Measurements from ENCODE around the gene PROSER2.
A peak's percentile ranks its signal among the peaks of the same experiment; 100 is the strongest.

Gene PROSER2

DNA sequence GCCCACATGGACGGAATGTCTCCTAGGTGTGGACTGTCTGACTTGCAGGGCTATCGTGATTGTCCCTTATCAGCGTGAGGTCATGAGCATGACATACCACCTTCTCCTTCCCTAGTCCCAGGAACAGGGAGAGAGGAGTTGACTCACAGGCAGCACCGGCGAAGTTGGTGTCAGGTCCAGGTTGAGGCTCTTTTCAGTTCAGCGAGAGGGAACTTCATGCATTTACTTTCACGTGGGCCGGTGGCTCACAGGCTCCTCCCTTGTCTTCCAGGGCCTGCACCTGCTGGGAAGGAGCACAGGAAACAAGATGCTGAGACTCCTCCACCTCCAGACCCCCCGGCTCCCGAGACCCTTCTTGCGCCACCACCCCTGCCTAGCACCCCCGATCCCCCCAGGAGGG, 46.1 kb downstream of the PROSER2 start:
- no peak for DNase-seq (ENCODE audit: low spot score)

DNA sequence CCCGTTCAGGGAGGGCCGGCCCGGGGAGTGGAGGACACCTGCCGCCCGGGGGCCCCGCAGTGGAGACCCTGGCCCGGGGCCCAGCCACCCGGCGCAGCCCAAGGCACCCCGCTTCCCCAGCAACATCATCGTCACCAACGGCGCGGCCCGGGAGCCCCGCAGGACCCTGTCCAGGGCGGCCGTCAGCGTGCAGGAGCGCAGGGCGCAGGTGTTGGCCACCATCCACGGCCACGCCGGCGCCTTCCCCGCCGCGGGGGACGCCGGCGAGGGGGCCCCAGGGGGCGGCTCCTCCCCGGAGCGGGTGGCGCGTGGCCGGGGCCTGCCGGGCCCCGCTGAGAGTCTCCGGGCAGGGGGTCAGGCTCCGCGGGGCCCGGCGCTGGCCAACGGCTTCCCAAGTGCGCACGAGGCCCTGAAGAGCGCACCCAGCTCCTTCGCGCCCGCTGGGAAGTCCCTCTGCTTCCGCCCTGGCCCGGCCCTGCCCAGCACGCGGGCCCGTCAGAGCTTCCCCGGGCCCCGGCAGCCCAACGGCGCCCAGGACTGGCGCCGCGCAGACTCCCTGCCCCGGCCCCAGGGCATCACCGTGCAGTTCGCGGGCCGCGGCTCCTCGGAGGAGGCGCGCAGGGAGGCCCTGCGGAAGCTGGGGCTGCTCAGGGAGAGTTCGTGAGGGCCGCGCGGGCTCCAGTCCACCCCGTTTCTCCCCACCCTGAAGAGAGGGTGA, 46.7 kb downstream of the PROSER2 start:
- DNase-seq (ENCODE audit: low spot score), result no peak

DNA sequence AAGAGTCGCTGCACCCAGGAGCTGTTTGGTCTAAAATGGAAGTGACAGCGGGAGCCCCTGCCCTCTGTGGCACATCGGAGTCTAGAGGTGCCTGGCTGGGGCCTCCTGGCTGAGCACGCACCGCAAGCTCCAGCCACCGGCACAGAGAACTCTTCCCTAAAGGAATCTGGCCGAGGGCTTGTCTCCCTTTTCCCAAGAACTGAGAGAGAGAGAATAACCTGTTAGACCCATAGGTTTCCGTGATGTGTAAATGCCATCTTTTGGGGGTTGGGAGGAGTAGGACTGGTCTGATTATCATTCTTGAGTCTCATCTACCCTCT, 47.3 kb downstream of the PROSER2 start:
- DNase-seq (ENCODE audit: low spot score), result no peak

DNA sequence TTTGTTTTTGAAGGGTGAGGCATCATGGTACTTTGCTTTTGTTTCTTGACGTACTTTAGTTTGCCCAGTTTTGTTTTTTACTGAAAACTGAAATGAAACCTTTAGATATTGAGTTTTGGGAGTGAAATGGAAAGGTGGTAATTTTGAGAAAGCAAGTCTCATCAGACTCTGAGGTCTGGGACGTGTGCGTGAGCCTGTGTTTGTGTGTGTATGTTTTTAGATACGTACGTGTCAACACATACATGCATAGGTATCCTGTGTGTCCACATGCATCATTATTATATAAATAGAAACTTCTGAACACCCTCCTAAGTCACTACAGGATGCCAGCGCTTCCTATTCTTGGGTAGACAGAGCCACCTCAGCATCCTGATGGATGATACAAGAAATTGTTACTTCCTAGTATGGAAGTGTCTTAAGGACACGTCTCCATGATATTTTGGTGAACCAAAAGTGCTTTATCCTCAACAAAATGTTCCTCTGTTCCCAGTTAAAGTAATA, 47.8 kb downstream of the PROSER2 start:
- DNase-seq (ENCODE audit: low spot score), result no peak

DNA sequence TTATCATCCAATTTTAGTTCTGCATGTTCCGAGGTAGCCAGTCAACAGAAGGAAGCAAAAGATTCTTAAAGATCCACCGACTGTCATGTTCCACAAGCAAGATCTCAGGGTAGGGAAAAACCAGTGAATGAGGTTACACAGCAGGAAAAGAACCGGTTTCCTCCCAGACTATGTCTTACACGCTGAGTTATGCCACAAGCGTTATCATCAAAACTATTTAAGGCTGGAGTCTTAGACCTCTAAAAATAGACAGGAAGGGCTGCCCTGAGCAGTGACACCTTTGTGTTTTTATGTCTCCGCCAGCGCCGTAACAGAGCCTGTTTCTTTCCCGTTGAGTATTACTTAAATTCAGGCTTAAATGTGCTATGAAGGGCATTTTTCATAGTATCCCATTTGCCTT, 48.3 kb downstream of the PROSER2 start:
- no peak for DNase-seq (ENCODE audit: low spot score)

DNA sequence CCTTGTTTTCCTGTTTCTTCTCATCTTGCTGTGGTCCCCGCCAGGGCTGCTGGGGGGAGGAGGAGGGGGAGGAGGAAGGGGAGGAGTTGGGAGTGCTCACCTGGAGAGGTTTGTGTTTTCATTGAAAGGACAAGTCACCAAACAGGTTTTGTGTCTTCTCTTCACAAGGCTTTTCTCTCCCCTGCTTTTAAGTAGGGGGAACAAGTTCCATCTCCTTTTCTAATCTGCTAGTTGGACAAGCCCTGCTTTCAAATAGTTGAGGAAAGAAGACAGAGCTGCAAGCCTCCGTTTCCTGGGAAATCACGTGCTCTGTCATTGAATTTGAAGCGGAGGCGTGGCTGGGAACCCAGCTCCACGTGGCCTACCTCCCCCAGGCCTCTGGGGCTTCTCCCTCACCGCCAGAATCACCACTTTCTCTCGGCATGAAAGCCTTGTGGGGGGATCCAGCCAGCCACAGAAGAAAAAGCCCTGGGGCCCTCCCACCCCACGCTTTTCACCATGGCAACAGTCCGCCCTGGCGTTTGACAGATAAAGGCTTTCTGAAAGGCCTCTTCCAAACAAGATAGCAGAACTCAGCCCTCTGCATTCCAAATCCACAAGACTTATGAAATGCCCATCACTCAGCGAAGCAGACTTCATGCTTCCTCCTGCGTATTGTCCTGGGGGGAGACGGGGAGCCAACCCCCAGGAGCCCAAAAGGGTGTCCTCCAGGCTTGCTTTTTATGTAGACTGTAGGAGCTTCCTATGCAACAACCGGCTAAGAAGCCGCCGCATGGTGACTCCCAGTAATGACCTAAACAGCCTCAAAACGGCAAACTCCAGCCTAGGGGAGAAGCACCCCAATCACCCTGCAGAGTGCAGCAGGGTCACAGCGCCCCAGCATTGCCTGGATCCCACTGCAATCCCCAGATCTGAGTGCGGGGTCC, 51.7 kb downstream of the PROSER2 start:
- DNase-seq (ENCODE audit: low spot score), result peak; percentile 73

DNA sequence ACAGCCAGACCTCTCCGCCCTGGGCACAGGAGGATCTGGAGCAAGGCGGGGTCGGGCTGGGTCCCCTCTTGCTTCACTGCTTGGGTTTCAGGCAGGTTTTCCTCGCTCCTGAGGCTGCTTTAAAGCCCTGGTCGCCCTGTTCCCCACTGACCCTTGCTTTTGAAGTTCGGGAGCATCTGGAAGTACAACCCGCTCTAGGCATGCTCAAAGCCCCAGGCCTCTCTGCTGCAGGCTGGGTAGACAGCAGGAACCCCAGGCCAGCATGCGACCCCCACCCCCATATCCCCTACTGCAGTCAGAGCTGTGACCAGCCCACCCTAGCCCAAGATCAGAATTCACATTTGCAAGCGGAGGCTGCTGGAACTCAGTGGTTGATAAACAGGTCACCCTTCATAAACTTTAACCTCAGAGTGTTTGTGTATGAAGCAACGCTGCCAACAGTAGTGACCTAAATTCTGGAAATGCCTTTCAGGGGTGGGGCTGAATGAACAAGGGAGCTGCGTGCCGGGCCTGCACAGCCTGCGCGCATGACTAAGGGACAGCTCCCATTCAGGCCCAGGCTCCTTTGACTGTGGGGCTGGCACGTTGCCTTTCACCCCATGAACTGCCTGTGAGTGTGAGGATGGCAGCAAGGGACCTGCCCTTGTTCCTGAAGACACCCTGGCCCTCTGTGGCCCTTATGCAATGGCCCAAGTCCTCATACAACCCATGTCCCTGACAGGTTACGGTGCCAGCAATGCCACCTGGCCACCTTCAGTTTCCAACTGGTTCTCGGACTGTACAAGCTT, 52.5 kb downstream of the PROSER2 start:
- DNase-seq (ENCODE audit: low spot score), result peak; percentile 54

DNA sequence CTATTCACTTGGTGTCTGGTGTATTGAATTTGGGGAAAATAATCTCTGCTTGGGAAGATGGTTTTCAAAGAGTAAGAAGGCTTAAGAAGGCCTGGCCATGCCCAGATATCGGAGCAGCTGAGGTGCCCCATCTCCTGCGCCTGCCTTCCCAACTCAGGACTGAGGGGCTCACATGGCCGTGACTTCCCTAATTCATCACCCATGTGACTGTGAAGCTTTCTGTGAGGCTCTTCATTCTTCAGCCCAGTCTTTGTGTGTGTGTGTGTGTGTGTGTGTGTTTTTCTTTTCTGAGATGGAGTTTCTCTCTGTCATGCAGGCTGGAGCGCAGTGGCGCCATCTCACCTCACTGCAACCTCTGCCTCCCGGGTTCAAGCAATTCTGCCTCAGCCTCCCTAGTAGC, 53.2 kb downstream of the PROSER2 start:
- DNase-seq (ENCODE audit: low spot score), result no peak

DNA sequence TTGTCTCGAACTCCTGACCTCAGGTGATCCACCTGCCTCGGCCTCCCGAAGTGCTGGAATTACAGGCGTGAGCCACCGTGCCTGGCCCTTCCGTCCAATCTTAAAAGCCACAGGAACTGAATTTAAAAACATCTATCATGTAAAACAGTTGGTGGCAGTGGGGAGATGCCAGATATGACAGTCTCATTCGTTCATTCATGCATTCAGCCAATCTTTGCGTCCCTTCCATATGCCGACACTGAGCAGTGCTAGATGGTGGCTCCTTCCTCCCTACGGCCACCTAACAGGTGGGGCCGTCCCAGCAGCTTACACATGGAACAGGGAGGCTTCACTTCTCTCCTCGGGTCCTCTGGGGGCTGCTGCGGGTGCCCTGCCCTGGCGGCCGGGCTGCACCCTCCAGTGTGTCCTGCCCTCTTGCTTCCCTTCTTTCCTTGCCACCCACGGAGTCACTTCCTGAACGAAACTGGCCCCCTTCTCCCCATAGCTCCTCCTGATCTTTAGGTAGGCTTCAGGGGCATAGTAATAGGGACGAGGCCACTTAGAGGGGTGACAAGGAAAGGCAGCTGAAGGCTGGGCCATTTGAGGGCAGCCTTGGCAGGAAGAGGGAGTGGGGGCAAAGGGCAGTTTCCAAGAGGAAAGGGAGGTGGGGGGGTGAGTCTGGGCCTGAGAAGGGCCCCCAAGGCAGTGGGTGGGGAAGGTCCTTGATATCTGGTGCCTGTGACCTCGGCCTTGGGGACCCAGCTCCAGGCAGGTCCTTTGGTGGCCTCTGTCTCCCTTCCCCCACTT, 53.8 kb downstream of the PROSER2 start:
- no peak for DNase-seq (ENCODE audit: low spot score)

DNA sequence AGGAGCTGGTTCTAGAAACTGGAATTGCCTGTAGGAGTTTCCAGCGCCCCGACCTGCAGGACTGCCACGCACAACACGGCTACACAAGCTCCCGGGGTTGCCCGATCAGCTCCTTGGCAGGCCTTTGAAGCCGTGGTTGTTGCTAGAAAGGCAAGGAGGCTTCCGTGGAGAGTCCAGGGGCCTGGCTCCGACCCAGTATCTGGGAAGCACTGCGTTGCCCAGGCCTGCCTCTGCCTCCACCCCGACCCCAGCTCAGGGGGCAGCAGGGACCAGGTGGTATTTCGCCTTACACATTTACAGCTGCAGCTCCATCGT, 54.4 kb downstream of the PROSER2 start:
- DNase-seq (ENCODE audit: low spot score), result no peak

DNA sequence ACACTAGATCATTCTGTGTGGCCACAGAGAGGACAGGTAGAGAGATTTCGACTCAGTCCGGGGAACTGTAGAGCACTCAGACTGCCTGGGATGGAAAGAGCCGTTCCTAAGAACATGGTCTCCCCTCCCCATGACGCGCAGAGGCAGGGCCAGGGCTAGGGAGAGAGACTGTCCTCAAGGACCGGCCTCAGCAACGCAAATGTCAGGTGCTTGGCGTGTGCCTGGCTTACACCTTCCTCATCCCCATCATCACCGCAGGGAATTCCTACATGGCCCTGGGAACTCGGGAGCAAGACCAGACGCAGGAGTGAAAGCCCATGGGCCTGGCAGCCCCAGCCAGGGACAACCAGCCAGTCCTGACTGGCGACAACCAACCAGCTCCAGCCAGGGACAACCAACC, 55.6 kb downstream of the PROSER2 start:
- no peak for DNase-seq (ENCODE audit: low spot score)

DNA sequence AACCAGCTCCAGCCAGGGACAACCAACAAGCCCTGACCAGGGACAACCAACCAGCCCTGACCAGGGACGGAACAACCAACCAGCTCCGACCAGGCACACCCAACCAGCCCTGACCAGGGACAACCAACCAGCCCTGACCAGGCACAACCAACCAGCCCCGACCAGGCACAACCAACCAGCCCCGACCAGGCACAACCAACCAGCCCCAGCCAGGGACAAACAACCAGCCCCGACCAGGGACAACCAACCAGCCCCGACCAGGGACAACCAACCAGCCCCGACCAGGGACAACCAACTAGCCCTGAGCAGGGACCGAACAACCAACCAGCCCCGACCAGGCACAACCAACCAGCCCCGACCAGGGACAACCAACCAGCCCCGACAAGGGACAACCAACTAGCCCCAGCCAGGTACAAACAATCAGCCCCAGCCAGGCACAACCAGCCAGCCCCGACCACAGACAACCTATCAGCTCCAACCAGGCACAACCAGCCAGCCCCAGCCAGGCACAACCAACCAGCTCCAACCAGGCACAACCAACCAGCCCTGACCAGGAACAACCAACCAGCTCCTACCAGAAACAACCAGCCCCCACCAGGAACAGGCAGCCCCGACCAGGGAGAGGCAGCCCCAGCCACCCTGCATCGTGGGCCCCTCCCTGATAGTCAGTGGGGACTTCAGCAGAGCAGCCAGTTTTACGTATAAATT, 56.4 kb downstream of the PROSER2 start:
- DNase-seq (ENCODE audit: low spot score), result no peak

DNA sequence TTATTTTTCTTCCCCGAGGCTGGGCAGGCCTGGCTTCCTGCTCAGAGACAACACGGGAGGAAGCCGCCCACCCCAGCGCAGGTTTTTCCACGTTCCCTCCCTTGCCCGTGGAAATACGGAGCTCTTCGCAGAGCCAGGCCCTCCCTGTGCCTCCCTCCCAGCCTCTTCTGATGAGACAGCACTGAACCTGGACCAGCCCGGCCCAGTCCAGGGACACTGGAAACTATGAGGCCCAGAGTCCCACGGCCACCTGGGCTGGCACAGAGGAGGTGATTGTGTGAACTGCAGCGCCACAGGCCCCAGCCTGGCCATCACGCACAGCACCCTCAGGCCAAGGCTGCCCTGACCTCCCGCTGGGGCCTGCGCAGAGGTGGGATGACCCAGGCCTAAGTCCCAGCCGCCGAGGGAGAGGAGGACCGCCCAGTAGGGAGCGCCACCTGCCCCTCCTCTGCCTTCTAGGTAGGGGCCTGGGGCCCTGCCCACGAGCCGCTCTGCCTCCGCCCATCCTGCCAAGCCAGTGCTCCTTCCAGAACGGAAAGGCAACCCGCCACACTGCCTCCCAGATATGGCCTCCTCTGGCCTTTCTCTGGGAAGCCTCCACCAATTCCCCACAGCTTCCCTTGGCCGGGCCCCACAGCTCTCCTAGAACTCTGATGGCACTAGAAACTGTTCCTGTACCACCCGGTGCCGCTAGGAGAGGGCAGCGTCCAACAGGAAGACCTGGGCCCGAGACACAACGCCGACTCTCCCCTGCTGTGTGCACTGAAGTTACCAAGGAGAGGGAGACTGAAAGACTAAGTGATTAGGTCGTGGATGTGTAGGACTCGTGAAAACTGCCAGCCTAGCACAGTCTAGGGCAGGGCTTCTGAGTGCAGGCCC, 57.2 kb downstream of the PROSER2 start:
- DNase-seq (ENCODE audit: low spot score), result no peak

DNA sequence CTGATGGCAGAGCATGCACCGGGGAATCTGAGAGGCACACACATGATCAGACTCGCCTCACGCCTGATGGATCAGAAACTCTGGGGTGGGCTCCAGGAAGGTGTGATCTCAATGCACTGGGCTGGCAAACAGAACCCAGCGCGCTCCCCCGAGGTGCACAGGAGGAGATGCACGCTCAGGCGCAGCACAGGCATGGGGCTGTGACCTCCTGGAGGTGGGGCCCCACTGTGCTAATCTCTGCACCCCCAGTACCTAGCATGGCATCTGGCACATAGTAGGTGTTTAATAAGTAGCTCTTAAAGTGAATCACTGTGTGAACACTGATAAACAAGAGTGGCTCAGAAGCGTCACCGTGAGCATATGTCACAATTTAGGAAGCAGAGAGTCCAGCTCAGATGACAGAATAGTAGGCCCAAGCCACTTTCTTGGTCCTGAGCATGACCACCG, 57.9 kb downstream of the PROSER2 start:
- DNase-seq (ENCODE audit: low spot score), result no peak

DNA sequence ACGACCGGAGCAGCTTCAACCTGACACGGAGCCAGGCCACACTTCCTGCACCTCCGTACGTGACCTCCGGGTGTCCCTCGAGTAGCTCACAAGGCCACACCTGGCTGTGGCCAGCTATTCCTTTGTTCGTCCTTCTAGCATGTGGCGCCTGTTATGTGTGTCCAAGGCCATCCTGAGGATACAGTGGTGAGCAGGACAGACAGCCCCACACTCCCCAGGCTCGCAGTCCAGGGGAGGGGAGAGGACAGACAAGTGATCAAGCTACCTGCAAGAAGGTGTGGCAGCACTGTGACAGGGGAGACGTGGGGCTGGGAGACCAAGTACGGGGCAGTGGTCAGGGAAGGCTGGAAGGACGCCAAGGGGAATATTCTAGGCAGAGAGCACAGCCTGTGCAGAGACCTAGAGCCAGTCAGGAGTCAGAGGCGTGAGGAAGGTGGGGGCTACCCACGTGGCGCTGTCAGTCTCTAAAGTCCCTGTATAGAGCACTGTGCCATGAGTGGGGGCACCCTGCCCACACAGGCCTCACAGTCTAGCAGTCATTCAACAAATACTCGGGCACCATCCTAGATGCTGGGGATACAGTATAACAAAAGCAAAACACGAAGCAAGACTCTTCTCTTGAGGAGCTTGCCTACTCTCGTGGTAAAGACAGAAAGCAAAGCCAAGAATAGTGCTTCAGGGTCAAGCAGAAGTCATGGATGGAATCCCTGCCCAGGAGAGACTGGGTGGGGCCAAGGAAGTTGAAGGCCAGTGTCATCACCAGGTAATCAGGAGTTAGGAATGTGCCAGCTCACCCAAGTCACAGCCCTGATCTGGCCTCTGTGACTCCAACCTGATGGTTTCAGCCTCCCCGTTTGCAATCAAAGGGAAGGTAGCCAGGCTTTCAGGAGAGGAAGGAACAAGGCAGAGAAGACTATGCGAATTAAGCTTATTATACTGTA, 58.6 kb downstream of the PROSER2 start:
- DNase-seq (ENCODE audit: low spot score), result no peak

DNA sequence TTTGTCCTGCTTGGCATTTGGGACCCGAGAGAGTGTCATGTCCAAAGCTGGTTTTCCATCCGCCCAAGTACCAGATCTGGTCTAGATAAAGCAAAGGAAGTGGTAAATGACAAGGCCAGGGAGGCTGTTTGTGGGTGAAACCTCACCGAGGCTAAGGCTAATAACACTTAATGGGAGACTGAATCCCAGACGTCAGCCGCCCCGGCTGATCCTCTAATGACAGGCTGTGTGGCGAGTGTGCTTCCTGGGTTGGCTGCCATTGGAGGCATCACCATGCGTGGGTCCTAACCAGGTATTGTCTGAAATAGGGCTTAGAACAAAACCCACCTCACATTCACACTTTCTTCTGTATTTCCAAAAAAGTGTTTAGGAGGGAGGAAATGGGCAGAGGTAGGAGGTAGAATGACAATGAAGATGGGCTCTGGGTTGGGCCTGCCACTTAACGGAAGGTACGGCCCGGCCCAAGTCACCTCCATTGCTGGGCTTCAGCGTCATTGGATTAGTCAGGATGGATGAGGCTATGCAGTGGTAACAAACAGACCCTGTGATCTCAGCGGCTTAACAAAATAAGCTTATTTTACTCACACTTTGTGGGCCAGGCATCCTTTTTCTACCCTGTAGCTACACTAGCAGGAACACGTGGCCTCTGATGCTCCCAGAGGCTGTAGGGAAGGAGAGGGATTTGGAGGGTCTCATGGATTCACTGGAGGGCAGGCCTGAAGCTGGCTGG, 59.7 kb downstream of the PROSER2 start:
- DNase-seq (ENCODE audit: low spot score), result no peak

DNA sequence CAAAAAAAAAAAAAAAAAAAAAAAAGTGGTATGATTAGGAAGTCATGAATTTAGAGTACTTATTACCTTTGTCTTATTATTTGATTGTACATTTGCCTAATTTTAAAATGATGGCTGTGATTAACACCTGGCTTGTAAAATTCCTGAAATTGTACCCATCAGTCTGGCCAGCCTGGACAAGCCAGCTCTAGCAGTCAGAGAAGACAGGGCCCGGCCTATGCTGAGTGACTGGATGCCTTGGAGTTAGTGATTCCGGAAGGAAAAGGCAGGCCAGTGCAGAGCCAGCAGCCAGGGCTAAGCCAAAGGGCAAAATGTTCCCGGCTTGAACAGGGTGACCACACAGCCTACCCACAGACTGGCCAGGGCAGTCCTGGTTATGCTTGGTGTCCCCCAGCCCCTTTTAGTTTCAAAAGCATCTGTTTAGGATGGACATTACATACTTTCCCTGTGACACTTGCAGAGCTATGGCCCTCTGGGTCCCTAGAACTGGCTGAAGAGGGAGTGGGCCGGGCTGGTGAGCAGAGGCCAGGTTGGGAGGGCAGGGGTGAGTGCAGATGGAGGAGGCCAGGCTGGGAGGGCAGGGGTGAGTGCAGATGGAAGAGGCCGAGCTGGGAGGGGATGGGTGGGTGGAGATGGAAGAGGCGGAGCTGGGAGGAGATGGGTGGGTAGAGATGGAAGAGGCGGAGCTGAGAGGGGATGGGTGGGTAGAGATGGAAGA, 61.7 kb downstream of the PROSER2 start:
- DNase-seq (ENCODE audit: low spot score), result no peak
